Left cardiac atrium (tissue), 4 donors: ENCODE measurements around the gene RER1. TPM values are rescaled to one million over a fixed set of nuclear protein-coding genes. Genes with fewer than 3 reads are reported as not detected.

Experiments used
- ATAC-seq, 2 donors: fragments of 200-7000 bp; cut with Tn5 transposase; one replicate each; pipeline ENCODE4 v1.9.1; 2020; ENCODE audit warnings: mild to moderate bottlenecking in 2 of 2, moderate library complexity in 2 of 2
- DNase-seq: peaks from one replicate; pipeline ENCODE4 v3.0.0-alpha.2; 2020
- intact Hi-C, 2 donors: fragments of 100-400 bp; cut with DNase I; formaldehyde crosslinking; loops; one replicate each; pipeline versions ENCODE4 v1.14.1 to v1.15.1; 2022 to 2023
- total RNA-seq, 2 donors: library from RNA; stranded (reverse); fragmentation: NEBNext Ultra II Directional; extraction: Animal tissue kit (Norgen Biotek cat#: 25700); gene quantifications; one replicate each; pipeline ENCODE4 v1.2.1, GENCODE V29; 2021
- donor health status: DM: no; HTN: yes; CAD: no.
- donor health status: DM: no; HTN: yes; CAD: no; lungs with severe emphysema.
- donor health status: DM: yes; HTN: yes; CAD: no.
- donor health status: Dilated cardiomyopathy.

Gene RER1
- total RNA-seq, 2 donors from 2014 or later, result 96.2 to 105 TPM

GRCh38 chr1:2374252-2375155 is 17.1 kb upstream of the RER1 start:
- intact Hi-C loops, result no loop called here
- ATAC-seq (no peak), DNase-seq (no peak)

- intact Hi-C loops, result no loop called here
- ATAC-seq (no peak), DNase-seq (peak; percentile 11)
These were observed 16.3 kb upstream of the RER1 start for GRCh38 chr1:2375246-2375922.

GRCh38 chr1:2375923-2376260 is 15.7 kb upstream of the RER1 start:
- DNase-seq, result peak; percentile 17
- intact Hi-C loops, result no loop called here
- no peak for ATAC-seq

GRCh38 chr1:2376261-2376741 is 15.3 kb upstream of the RER1 start:
- peak; percentile 18 for DNase-seq

GRCh38 chr1:2376931-2377672 is 14.5 kb upstream of the RER1 start:
- DNase-seq, result peak; percentile 21
- ATAC-seq, result no peak
- intact Hi-C loops, result no loop called here

More at GRCh38 chr1:2376261-2376741, 15.3 kb upstream of the RER1 start:
- ATAC-seq, result no peak
- intact Hi-C loops, result no loop called here

GRCh38 chr1:2377751-2378440 is 13.7 kb upstream of the RER1 start:
- intact Hi-C loops, result no loop called here
- ATAC-seq (no peak), DNase-seq (peak; percentile 12)

GRCh38 chr1:2378441-2378851 is 13.2 kb upstream of the RER1 start:
- ATAC-seq, result no peak
- intact Hi-C loops, result no loop called here
- DNase-seq, result peak; percentile 18

- intact Hi-C loops, result no loop called here
- DNase-seq, result peak; percentile 12
- no peak for ATAC-seq
These were observed 12.5 kb upstream of the RER1 start for GRCh38 chr1:2378956-2379732.

GRCh38 chr1:2379733-2380404 is 11.8 kb upstream of the RER1 start:
- intact Hi-C loops, result loop anchor here (2.0 to 5.0 kb wide), 2 partner anchors 63 to 185 kb away; partner anchors contain the start of gene FAAP20 (in 1 of the 2)
- DNase-seq (peak; percentile 8), ATAC-seq (no peak)

- intact Hi-C loops, result loop anchor here (1.0 to 5.0 kb wide), 3 partner anchors 64 to 186 kb away; partner anchors contain the start of gene FAAP20 (in 1 of the 2)
- ATAC-seq (peak; percentile 8 to 56), DNase-seq (peak; percentile 30)
These were observed 10.6 kb upstream of the RER1 start for GRCh38 chr1:2380816-2381591.

GRCh38 chr1:2381741-2382620 is 9.7 kb upstream of the RER1 start:
- DNase-seq, result peak; percentile 89
- intact Hi-C loops, result loop anchor here (1.0 to 5.0 kb wide), 3 partner anchors 65 to 187 kb away; partner anchors contain the start of gene FAAP20 (in 1 of the 2)

GRCh38 chr1:2382621-2383361 is 8.8 kb upstream of the RER1 start:
- ATAC-seq, result peak in 1 of 2 donors; percentile 35
- DNase-seq, result peak; percentile 40
- intact Hi-C loops, result loop anchor here in 1 of 2 donors (5.0 kb wide), 1 partner anchor 65 kb away; no protein-coding TSS in a partner anchor

More at GRCh38 chr1:2381741-2382620, 9.7 kb upstream of the RER1 start:
- peak; percentile 95 to 96 for ATAC-seq

GRCh38 chr1:2383576-2383975 is 8.1 kb upstream of the RER1 start:
- ATAC-seq, result no peak
- peak; percentile 19 for DNase-seq
- intact Hi-C loops, result loop anchor here in 1 of 2 donors (5.0 kb wide), 1 partner anchor 66 kb away; no protein-coding TSS in a partner anchor

- ATAC-seq, result no peak
- intact Hi-C loops, result loop anchor here in 1 of 2 donors (5.0 kb wide), 1 partner anchor 67 kb away; no protein-coding TSS in a partner anchor
- peak; percentile 15 for DNase-seq
These were observed 7.3 kb upstream of the RER1 start for GRCh38 chr1:2384130-2384860.
